Activated CD8-positive, alpha-beta T cell treated with anti-CD3 and anti-CD28 coated beads for 36 hours (primary cell): ENCODE data around the gene TUBAL3. TPM values are rescaled to one million over a fixed set of nuclear protein-coding genes. Genes with fewer than 3 reads are reported as not detected.

Source experiments
- ATAC-seq: fragments of 200-7000 bp; cut with Tn5 transposase; one replicate; pipeline ENCODE4 v1.10.0; 2021; ENCODE audit warnings: mild to moderate bottlenecking, moderate library complexity
- CTCF ChIA-PET: fragments of 350-600 bp; sonication (Branson Sonifier 250); formaldehyde crosslinking; loops from one replicate; lab custom pipeline; 2021; ENCODE audit warnings: antibody characterized with exemption; lab: Charles Lee
- POLR2A ChIA-PET: fragments of 350-600 bp; sonication (Branson Sonifier 250); formaldehyde crosslinking; loops from one replicate; lab custom pipeline; 2021; ENCODE audit warnings: antibody characterized with exemption; lab: Charles Lee
- DNase-seq: peaks from one replicate; pipeline ENCODE4 v3.0.0-alpha.2; 2020
- H3K27ac Mint-ChIP-seq: one replicate; pipeline ENCODE4 v1.8.0; 2021; ENCODE audit warnings: mild to moderate bottlenecking, mixed read lengths
- H3K27me3 Mint-ChIP-seq: one replicate; pipeline ENCODE4 v1.8.0; 2021; ENCODE audit warnings: mixed read lengths
- H3K36me3 Mint-ChIP-seq: one replicate; pipeline ENCODE4 v1.8.0; 2021; ENCODE audit warnings: low read depth, mixed read lengths
- H3K4me1 Mint-ChIP-seq: one replicate; pipeline ENCODE4 v1.8.0; 2021; ENCODE audit warnings: low read depth, mixed read lengths
- H3K4me3 Mint-ChIP-seq: one replicate; pipeline ENCODE4 v1.8.0; 2021; ENCODE audit warnings: mild to moderate bottlenecking, moderate library complexity, mixed read lengths
- H3K9me3 Mint-ChIP-seq: one replicate; pipeline ENCODE4 v1.8.0; 2021; ENCODE audit warnings: mixed read lengths
- intact Hi-C: fragments of 100-400 bp; cut with micrococcal nuclease; formaldehyde crosslinking; loops from one replicate; pipeline ENCODE4 v1.10.0; 2022
- total RNA-seq, 2 experiments: library from RNA; stranded (reverse); gene quantifications; one replicate each; pipeline ENCODE4 v1.2.3, GENCODE V29; 2021
- TF ChIP-seq, protein P1 (sequence below): fragments of 200-600 bp; IDR thresholded peaks from one replicate; pipeline ENCODE4 v1.8.0; 2022; ENCODE audit warnings: antibody characterized with exemption, mild to moderate bottlenecking

Gene TUBAL3
- total RNA-seq, 2 experiments from 2014 or later: not detected

DNA sequence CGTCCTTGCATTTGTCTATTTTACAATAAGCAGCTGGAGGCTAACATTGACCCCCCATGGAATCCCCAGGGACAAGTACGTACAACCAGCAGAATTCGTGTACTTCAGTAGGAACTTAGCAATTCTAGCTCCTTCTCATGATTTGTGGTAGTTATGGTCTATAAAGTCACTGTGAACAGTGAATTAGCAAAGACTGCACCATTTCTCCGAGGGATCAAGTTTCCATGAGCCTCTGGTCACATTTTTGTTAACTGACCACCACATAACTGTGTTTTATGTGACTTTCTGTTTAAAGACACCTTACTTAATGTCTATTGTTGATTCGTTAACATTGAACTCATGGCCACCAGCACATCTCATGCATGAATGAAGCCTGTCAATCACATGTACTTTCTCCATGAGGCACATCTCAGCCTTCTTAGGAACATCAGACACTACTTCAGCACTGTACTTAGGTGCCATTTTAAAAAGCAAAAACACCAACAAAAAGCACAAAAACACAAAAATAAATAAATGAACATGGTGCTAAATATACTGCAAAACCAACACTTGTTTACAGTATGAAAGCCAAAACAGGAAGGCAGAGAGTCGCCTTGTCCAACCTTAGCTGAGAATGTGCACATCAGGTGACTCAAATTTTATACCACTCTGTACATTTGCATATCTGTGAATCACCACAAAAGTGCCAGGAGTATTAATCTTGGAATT lies 48.9 kb downstream of the TUBAL3 start:
- H3K36me3 Mint-ChIP-seq: no peaks in the 10 kb centered on the region
- H3K27me3 Mint-ChIP-seq: peaks cover 8% of the 10 kb centered on the region
- peaks cover 13% of the 10 kb centered on the region for H3K4me1 Mint-ChIP-seq
- CTCF ChIA-PET: interaction anchor here (0.9 kb wide), 1 partner anchor 12 kb away, joined by 3 read pairs; no protein-coding TSS in a partner anchor
- no peak overlapping the region for H3K27ac Mint-ChIP-seq
- ATAC-seq: peak; percentile 42
- H3K9me3 Mint-ChIP-seq: no peaks in the 10 kb centered on the region
- H3K4me3 Mint-ChIP-seq: no peak overlapping the region
- intact Hi-C loops: no loop called here
- POLR2A ChIA-PET: no interaction called here
- DNase-seq: no peak
- TF ChIP-seq, protein P1, sequence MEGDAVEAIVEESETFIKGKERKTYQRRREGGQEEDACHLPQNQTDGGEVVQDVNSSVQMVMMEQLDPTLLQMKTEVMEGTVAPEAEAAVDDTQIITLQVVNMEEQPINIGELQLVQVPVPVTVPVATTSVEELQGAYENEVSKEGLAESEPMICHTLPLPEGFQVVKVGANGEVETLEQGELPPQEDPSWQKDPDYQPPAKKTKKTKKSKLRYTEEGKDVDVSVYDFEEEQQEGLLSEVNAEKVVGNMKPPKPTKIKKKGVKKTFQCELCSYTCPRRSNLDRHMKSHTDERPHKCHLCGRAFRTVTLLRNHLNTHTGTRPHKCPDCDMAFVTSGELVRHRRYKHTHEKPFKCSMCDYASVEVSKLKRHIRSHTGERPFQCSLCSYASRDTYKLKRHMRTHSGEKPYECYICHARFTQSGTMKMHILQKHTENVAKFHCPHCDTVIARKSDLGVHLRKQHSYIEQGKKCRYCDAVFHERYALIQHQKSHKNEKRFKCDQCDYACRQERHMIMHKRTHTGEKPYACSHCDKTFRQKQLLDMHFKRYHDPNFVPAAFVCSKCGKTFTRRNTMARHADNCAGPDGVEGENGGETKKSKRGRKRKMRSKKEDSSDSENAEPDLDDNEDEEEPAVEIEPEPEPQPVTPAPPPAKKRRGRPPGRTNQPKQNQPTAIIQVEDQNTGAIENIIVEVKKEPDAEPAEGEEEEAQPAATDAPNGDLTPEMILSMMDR: no peak

DNA sequence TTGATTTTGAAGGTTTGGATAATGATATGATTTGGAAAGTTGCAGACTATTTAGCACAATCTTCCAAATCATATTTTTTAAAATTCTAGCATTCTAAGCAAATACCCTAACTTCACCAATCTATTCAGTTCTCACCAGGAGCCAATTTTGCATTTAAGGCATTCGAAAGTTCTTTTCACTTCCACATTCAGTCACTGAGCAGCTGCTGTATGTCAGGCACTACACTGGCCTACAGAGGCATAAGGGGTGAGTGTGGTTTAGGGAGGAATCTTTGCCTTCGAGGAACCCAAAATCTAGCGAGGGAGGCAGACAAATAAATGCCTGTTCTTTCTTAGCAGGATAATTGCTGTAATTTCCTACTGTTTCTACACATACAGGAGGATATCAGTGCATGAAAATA lies 50.6 kb downstream of the TUBAL3 start:
- POLR2A ChIA-PET: no interaction called here
- CTCF ChIA-PET: no interaction called here

DNA sequence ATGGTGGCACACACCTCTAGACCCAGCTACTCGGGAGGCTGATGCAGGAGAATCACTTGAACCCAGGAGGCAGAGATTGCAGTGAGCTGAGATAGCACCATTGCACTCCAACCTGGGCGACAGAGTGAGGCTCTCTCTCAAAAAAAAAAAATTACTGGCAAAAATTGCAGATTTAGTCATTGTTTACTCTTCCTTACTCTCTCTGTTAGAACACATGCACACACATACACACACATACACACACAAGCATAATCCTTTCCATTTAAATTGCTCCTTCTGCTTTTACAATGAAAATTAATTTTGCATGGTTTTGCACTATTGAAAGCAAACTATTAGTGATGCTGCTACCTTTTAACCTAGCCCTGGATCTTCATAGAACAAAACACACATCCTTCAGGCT lies 55.3 kb downstream of the TUBAL3 start:
- no peak for DNase-seq
- Mint-ChIP-seq H3K27me3 (no peaks in the 10 kb centered on the region), H3K36me3 (no peaks in the 10 kb centered on the region), H3K4me1 (no peaks in the 10 kb centered on the region), H3K9me3 (no peaks in the 10 kb centered on the region), H3K27ac (no peak overlapping the region), H3K4me3 (no peak overlapping the region)
- intact Hi-C loops: no loop called here
- TF ChIP-seq, protein P1: no peak
- POLR2A ChIA-PET: no interaction called here
- CTCF ChIA-PET: interaction anchor here (1.6 kb wide), 1 partner anchor 499 kb away, joined by 7 read pairs; no protein-coding TSS in a partner anchor
- ATAC-seq: no peak

More for the DNA sequence above, 50.6 kb downstream of the TUBAL3 start:
- Mint-ChIP-seq H3K4me1 (peaks cover 13% of the 10 kb centered on the region), H3K27me3 (peaks cover 4% of the 10 kb centered on the region), H3K27ac (no peak overlapping the region), H3K9me3 (no peaks in the 10 kb centered on the region), H3K36me3 (no peaks in the 10 kb centered on the region), H3K4me3 (no peak overlapping the region)
- DNase-seq: no peak
- no peak for ATAC-seq
- intact Hi-C loops: no loop called here
- TF ChIP-seq, protein P1: no peak

DNA sequence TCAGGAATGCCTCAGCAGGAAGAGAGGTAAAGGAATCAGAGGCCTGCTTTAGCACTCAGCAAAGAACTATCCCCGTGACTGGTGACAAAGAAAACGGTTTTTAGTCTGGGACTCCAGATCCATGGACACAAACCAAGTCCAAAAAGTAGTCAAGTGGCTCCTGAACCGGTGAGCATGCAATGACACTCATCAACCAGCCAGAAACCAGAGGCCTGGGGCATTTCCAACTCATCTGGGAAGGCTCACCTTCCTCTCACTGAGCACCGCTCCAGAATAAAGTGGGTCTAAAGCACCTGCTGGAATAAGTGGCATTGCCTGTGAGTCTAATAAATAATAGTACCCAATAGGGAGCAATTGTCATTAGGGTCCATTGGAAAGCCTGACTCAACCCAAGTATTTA lies 57.7 kb downstream of the TUBAL3 start:
- intact Hi-C loops: no loop called here
- Mint-ChIP-seq H3K4me1 (no peaks in the 10 kb centered on the region), H3K9me3 (no peaks in the 10 kb centered on the region), H3K27me3 (no peaks in the 10 kb centered on the region), H3K36me3 (no peaks in the 10 kb centered on the region), H3K27ac (no peak overlapping the region), H3K4me3 (no peak overlapping the region)
- ChIA-PET POLR2A (no interaction called here), CTCF (no interaction called here)
- DNase-seq: no peak
- TF ChIP-seq, protein P1: no peak
- ATAC-seq: no peak

DNA sequence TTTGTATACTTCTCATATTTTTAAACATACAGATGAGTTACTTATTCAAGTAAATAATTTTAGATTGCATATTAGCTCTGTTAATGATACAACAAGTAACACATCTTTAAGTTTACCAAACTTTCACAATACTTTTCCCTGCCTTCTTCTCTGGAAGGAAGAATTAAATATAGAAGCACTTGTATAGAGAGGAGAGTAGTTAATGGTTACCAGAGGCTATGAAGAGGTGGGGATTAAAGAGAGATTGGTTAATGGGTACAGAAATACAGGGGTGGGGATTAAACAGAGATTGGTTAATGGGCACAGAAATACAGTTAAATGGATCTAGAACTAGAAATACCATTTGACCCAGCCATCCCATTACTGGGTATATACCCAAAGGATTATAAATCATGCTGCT lies 59.9 kb downstream of the TUBAL3 start:
- POLR2A ChIA-PET: no interaction called here
- ATAC-seq: no peak
- intact Hi-C loops: no loop called here

More for the DNA sequence above, 59.9 kb downstream of the TUBAL3 start:
- no peak for DNase-seq
- H3K4me1 Mint-ChIP-seq: no peaks in the 10 kb centered on the region
- TF ChIP-seq, protein P1: no peak
- CTCF ChIA-PET: no interaction called here
- no peak overlapping the region for H3K27ac Mint-ChIP-seq
- no peaks in the 10 kb centered on the region for H3K36me3 Mint-ChIP-seq
- H3K4me3 Mint-ChIP-seq: no peak overlapping the region
- no peaks in the 10 kb centered on the region for H3K27me3 Mint-ChIP-seq
- no peaks in the 10 kb centered on the region for H3K9me3 Mint-ChIP-seq
